HG02943 (cell line): ENCODE results near the gene HK1.

ENCODE experiments used
- ATAC-seq: cut with Tn5 transposase; IDR thresholded peaks from one replicate; pipeline ENCODE4 v1.9.1; 2021; ENCODE audit warnings: mild to moderate bottlenecking, low read depth, moderate library complexity; ENCODE audit not compliant: unreplicated experiment

HK1 gene

DNA sequence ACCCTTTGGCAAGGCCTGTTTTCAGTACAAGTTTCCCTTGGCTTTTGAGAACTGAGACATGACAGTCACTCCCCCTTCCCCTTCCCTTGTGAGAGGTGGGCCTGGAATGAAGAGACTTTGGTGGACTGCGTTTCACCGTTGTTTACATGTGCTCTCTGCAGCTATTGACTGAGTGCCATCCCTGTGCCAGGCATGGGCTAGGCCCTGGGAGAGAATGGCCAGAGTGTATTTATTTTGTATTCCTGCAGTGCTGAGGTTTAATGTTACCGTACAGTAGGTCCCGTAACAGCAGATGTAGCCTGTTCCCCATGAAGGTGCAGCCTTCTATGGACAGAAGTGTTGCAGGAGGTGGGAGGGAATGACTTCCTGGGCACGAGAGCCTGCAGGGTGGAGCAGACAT is 88.4 kb downstream of the HK1 start:
- ATAC-seq: no peak

DNA sequence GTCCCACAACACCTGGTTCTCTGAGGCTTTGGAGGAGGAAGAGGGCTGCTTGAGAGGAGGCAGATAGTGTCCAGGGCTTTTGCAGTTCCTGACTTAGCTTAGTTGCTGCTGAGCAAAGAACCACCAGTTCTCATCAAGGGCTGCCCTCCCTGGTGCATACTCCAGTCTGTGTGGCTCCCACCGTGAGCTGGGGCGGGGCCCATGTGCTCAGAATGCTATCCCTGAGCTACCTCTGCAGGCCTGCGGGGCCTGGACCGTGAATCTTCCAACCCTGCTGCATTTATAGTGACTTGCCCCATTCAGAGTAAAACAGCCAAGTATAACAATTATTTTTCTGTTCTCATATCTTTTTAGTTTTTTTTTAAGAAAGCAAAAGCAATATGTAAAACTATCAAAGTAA is 89.2 kb downstream of the HK1 start:
- ATAC-seq: no peak

DNA sequence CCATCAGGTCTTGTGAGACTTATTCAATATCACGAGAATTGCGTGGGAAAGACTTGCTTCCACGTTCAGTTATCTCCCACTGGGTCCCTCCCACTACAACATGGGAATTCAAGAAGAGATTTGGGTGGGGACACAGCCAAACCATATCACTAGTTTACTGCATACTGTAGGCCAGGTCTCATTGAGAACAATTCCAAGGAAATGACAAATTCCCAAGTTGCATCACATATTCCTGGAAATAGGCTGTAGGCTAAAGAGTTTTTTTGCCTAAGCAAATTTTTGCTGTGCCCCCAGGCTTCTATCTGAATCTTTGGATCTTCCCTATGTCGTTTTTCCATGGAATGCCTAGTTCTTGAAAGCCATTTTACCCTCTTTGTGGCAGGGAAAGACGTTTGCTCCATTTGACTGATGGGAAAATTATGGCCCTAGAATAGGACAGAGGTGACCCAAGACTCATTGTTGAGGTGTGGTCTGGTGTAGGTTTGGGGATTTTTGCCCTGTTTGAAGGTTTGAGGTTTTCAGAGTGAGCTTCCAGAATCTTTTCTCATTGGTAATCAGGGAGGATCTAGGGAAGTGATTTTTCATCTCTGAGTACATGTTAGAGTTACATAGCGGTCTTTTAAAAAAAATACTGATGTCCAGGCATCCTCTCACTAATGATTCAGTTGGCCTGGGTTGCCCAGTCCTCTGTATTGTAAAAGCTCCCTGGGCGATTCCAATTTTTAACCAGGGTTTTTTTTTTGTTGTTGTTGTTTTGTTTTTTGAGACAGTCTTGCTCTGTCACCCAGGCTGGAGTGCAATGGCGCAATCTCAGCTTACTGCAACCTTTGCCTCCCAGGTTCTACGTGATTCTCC is 94.1 kb downstream of the HK1 start:
- ATAC-seq: no peak

DNA sequence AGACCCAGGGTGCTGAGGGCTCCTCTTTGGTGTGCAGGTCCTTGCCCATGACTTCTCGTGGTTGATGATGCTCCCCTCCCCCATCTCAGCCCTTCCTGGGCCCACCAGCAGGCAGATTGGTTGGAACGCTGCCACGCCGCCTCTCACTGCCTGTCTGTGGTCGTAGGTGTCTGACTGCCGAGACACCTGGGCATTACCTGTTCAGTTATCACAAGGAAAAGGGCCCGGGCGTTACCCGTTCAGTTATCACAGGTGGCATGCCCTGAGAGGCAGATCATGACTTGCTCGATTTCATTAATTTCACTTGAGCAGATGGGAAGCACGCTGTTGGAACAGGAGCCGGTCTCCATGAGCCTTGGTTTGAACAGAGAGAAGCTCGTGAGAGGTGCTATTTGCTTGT is 95.9 kb downstream of the HK1 start:
- ATAC-seq: no peak

DNA sequence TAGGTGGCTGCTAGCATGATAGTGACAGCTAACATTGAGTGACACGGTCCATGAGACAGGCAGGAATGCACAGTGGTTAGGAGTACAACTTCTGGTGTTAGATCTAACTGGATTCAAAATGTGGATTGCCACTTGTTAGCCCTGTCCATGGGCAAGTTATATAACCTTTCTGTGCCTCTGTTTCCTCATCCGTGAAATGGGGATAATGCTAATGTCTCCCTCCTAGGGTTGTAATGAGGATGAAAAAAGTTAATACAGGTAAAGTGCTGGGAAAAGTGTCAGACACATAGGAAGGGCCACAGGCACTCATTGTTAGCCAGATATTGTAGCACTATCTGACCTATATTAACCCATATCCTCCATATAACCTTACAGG is 96.6 kb downstream of the HK1 start:
- no peak for ATAC-seq

DNA sequence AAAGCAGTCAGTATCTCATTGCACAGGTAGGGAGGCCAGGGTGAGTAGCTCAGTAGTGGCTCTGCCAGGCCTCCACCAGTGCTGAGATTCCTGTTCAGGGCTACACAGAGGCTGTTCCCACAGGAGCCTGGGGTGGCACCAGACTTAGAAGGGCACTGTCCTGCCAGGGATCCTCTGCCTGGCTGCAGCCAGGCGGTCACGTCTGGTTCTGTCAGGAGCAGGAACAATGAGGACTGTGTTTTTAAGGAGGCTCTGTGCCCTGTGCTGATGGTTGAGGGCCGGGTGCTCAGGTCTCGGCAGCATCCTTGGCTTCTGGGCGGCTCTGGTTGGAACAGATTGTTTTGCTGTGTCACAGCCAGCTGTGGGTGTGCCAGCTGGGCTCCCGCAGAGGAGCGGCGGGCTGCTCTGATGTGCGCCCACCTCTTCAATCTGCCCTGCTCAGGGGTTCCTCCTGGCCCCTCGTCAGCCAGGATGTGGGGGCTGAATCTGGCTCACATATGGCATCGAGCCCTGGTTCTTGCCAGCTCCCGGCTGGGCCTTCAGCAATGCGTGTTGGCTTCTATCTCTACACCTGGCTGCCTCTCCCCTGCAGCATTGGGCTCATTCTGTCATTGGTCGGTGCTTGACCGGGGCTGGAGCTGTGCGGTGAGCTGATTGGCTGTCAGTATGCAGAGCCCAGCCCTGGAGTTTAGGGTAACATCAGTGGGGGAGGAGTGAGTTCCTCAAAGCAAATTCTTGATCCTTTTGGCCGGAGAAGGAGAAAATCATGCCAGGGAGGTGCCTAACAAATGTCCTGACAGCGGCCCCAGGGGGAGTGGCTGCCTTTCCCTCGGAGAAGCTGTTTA is 97.2 kb downstream of the HK1 start:
- no peak for ATAC-seq

DNA sequence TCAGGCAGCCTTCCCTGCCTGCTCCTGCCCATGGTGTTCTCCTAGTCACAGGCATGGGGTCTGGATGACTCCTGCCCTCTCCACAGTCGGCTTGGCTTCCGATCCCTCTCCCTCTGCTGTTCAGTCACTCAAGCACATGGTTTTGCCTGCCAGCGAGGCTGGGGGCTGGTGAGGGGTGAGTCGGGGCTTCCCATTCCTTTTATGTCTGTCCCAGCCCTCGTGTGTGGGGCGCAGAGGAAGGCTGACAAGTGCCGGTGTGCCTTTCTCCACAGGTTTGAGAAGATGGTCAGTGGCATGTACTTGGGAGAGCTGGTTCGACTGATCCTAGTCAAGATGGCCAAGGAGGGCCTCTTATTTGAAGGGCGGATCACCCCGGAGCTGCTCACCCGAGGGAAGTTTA is 98.4 kb downstream of the HK1 start:
- no peak for ATAC-seq

DNA sequence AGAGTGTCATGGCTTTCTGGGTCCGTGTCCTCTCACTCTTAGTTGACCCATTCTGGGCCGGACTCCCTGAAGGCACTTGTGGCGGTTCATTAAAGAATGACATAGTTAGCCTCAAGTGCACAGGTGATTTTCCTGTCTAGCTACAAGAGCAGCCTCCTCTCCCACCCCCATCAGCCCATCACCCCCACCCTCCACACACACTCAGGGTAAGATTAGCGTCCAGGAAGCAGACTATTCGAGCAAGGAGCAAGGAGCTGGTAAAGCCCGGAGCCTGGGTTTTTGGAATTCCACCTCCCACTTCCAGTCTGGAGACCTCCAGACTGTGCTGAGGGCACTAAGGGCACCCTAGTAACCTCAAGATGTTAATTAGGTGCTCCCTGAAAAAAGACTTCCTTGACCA is 98.9 kb downstream of the HK1 start:
- no peak for ATAC-seq

DNA sequence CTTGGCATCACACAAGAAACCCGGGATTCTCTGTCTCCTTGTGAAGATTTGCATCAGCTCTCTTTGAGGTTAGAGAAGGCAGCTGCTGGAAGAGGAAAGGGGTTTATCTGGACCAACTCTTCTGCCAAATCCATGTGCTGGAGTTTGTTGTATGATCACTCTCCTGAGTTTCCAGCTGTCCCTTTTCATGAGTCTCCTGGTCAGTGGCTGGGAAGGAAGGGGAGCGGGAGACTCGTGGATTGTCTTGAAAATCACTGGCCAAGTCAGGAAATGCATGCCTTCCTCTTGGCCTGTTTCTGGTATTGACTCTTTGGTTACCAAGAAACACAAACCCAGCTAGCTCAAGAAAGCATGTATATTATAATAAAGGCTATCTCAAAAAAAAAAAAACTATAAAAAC is 99.6 kb downstream of the HK1 start:
- no peak for ATAC-seq

DNA sequence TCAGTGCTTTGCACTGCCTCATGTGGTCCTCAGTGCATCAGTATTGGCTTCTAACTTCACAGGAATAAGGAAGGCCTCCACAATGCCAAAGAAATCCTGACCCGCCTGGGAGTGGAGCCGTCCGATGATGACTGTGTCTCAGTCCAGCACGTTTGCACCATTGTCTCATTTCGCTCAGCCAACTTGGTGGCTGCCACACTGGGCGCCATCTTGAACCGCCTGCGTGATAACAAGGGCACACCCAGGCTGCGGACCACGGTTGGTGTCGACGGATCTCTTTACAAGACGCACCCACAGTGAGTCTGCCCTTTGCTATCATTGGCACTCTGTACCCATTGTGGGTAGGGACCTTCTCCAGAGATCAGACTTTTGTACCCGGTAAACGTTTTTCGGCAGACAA is 101.5 kb downstream of the HK1 start:
- no peak for ATAC-seq

DNA sequence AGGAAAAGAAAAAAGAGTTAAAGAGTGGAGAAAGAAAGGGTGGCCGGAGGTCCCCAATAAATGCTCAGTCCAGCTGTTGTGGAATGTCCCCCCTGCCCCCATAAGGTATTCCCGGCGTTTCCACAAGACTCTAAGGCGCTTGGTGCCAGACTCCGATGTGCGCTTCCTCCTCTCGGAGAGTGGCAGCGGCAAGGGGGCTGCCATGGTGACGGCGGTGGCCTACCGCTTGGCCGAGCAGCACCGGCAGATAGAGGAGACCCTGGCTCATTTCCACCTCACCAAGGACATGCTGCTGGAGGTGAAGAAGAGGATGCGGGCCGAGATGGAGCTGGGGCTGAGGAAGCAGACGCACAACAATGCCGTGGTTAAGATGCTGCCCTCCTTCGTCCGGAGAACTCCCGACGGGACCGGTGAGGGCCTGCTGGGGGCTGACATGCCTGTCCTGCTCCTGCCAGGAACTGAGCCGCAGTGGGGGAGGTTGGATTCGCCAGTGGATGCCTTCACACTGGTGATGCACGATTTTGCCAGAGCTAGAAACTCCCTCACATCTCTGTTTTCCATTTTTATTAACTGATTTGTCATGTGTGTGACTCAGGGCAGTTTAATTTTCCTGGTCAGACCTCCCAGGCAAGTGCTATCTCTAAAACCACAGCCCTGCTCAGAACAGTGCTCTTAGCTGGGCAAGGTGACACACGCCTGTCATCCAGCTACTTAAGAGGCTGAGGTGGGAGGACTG is 104.3 kb downstream of the HK1 start:
- ATAC-seq: no peak

DNA sequence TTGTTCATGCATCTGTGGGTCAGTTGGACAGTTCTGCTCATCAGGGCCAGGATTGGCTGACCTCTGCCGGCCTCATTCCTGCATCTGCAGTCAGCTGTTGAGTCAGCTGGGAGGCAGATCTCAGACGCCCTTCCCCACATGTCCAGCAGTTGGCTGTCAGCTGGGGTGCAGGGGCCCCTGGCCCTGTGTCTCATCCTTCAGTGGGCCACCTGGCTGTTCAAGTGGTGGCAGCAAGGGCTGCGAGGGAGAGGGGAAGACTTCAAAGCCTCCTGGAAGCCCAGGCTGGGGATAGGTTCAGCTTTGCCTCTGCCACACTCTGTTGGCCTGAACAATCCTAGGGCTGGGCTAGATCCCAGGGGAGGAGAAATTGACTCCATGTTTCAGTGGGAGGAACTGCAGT is 105.3 kb downstream of the HK1 start:
- no peak for ATAC-seq

DNA sequence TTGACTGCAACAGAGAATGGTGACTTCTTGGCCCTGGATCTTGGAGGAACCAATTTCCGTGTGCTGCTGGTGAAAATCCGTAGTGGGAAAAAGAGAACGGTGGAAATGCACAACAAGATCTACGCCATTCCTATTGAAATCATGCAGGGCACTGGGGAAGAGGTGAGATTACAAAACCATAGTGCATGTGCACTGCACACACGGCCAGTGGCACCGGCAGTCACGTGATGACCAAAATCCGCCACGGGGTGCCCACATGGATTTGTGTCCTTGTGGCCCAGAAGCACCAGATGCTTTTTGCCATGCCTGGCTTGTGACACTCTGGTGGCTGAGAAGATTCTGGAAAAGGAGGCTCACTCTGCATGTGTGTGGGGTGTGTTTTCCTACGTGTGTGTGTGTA is 106.0 kb downstream of the HK1 start:
- no peak for ATAC-seq

DNA sequence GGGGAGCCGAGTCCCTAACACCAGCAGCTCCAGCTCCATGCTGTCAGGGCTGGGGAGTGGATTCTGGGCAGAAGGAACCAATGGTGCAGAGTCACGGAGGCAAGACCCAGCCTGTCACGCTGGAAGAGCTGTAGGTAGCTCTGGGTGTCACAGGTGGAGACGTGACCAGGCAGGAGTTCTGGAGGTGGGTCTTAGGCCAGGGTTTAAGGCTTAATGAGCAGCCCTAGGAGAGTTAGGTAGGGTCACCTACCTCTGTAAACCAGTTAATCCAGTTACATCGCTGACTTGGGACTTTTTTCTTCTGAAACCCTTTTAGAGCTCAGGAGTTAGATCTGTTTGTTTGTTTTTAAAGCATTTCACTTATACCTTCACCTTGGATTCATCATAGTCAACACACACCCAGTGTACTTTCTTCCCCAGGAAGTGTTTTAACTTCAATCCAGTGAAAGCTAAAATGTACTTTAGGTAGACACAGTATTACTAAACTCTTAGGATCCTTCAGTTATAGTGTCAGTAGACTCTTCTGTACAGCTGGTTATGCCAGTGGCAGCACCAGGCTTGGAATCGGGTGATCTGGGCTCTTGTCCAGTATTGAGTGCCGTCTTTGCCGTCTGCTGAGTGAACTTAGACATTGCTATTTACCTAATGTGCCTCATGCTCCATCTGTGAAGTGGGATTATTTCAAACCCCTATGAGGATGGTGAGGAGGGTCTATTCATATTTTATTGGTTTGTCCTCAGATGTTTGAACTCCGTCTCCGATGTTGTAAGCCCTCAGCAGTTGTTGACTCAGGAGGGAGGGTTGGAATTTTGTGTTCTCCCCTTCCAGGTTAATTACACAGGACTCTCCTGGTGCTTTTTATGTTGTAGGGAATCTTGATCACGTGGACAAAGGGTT is 107.4 kb downstream of the HK1 start:
- ATAC-seq: no peak

DNA sequence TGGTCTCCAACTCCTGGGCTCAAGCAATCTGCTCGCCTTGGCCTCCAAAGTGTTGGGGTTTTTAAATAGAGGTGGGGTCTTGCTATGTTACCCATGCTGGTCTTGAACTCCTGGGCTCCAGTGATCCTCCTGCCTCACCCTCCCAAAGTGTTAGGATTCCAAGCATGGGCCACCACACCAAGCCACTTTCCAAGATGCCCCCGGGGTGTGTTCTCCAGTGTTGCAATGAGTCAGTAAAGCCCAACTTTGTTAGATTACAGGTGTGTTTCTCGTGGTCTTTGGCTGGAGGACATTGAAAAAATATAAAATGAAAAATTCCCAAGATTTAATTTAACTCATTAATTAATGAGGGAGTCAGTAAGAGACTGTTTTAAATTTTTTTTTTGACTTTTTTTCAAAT is 109.2 kb downstream of the HK1 start:
- ATAC-seq: no peak

DNA sequence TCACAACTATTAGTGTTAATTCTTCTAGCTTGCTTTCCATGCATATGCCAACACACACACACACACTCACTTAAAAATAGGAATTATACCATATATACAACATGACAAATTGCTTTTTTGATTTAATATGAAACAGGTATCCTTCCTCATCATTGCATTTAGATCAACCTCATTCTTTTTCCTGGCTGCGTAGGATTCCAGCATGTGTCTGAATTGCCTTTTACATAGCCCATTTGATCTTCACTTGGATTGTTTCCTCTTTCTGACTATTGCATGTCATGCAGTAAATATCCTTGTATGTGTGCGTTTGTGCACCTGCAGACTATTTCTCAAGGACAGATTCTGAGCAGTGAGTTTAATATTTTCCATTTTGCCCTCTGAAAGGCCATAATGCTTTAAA is 110.2 kb downstream of the HK1 start:
- no peak for ATAC-seq

DNA sequence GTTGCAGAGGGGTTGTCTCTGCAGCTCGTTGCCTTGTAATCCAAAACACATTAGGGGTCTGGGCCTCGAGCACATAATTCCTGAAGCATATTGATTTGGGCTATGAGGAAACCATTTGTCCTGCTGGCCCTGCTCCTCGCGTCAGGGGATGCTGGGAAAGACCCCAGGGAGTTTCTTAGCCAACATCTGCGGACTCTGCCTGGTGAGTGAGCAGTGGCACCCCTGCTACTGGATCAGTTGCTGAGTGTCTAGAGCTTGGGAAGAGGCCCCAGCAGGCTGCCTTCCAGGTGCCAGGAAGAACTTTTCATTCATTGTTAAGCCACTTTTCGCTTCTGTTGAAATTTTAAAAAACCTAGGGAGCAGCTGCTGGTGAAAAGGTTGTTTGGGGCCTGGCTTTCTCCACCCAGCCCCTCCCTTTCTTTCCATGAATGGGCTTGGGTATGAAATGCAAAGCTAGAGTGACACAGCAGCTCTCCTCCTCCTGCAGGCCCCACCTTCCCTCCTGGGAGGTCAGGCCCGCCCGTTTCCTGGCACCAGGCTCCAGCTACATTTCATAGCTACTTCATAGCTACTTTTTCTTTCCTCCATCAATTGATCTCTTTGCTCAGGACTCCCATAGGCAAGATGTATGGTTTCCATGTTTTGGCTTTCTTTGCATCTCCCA is 111.7 kb downstream of the HK1 start:
- no peak for ATAC-seq

DNA sequence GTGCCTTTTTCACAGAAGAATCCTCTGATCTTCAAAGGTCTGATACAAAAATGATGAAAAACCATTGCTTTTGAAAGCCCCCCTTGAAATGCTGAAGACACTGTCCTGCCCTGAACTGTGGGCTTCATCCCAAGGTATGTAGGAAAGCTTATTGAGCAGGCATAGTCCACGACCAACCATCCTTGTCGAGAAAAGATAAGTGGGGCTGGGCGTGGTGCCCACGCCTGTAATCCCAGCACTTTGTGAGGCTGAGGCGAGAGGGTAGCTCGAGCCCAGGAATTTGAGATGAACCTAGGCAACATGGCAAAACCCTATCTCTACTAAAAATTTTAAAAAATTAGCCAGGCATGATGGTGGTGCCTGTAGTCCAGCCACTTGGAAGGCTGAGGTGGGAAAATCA is 112.9 kb downstream of the HK1 start:
- no peak for ATAC-seq

DNA sequence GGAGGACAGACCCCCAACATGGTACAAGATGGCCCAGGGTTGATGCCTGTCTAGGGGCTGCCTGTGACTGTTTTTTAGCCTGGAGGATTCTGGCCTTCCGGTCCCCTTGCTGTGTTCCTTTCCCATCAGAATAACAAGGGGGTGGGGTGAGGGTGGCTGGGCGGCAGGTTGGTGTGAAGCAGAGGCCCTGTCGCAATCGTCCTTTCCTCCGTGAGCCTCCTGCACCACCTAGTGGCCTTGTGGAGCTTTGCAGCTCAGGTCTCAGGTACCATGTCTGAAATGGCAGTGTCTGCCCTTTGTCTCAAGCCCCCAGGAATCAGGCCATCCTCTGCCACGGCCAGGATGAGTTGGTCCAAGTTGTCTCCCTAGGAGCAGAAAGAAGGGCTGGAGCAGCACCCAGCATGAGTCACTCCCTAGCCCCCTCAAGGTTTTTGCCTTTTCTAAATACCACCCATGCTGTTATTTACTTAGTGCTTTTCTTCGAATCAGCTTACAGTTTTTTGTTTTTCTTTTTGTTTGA is 114.2 kb downstream of the HK1 start:
- peak; percentile 77 for ATAC-seq

DNA sequence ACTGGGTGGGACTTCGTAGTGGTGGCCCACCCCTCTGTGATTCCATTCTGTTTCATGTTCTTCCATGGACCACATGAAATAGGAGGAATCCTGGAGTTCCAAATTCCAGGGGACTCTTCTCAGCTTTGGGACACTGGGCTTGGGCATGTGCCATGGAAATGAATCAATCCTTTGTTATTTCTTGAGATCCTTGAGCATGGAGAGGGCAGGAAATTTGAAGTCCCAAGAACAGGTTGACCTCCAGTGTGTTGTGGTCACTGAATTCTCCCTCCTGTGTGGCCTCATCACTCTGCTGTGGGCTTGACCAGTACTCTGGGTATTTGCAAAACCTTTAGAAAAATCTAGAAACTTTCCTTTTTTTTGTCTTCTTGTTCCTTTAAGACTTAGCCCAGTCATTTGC is 115.7 kb downstream of the HK1 start:
- ATAC-seq: no peak
